Calu3 (cell line): ENCODE data around the gene CEBPZ. TPM values are rescaled to one million over a fixed set of nuclear protein-coding genes. Genes with fewer than 3 reads are reported as not detected.

Experiments
- BruUV-seq: library from RNA; stranded (reverse); fragments of 400-500 nt; replicated peaks from 2 replicates; lab custom pipeline; 2021; lab: Mats Ljungman, UMichigan
- CTCF ChIA-PET: fragments of 300-600 bp; sonication (Branson Sonifier 250); formaldehyde crosslinking; loops from one replicate; lab custom pipeline; 2022; ENCODE audit warnings: antibody characterized with exemption; lab: Charles Lee
- DNase-seq: peaks from one replicate; pipeline ENCODE4 v3.0.0; 2022
- H3K27ac Mint-ChIP-seq: one replicate; pipeline ENCODE4 v1.8.0; 2022; ENCODE audit warnings: mixed read lengths; ENCODE audit not compliant: unreplicated experiment
- H3K27me3 Mint-ChIP-seq: one replicate; pipeline ENCODE4 v1.8.0; 2022; ENCODE audit warnings: mixed read lengths; ENCODE audit not compliant: unreplicated experiment
- H3K36me3 Mint-ChIP-seq: one replicate; pipeline ENCODE4 v1.8.0; 2022; ENCODE audit warnings: mild to moderate bottlenecking, moderate library complexity, mixed read lengths; ENCODE audit not compliant: insufficient read depth, unreplicated experiment
- H3K4me1 Mint-ChIP-seq: one replicate; pipeline ENCODE4 v1.8.0; 2022; ENCODE audit warnings: mild to moderate bottlenecking, low read depth, mixed read lengths; ENCODE audit not compliant: unreplicated experiment
- H3K4me3 Mint-ChIP-seq: one replicate; pipeline ENCODE4 v1.8.0; 2022; ENCODE audit warnings: mild to moderate bottlenecking, low read depth, moderate library complexity, mixed read lengths; ENCODE audit not compliant: unreplicated experiment
- H3K9me3 Mint-ChIP-seq: one replicate; pipeline ENCODE4 v1.8.0; 2022; ENCODE audit warnings: low read depth, mixed read lengths; ENCODE audit not compliant: unreplicated experiment
- CTCF ChIP-seq: fragments of 200-600 bp; IDR thresholded peaks from one replicate; pipeline ENCODE4 v1.8.0; 2022; ENCODE audit warnings: antibody characterized with exemption; ENCODE audit not compliant: unreplicated experiment
- intact Hi-C: fragments of 100-400 bp; cut with micrococcal nuclease; formaldehyde crosslinking; loops from one replicate; pipeline ENCODE4 v1.10.0; 2022; ENCODE audit not compliant: unreplicated experiment
- total RNA-seq: library from RNA; stranded (reverse); gene quantifications from 2 replicates; pipeline ENCODE4 v1.2.3, GENCODE V29; 2022

CEBPZ gene
- total RNA-seq, 1 experiment from 2014 or later: 60.7 TPM

- no peaks in the 10 kb centered on the region for H3K4me1 Mint-ChIP-seq
- BruUV-seq: no TSS peak
- H3K27me3 Mint-ChIP-seq: no peaks in the 10 kb centered on the region
- CTCF ChIA-PET: no interaction called here
- H3K27ac Mint-ChIP-seq: no peak overlapping the region
- no peak for TF ChIP-seq CTCF
- no peaks in the 10 kb centered on the region for H3K9me3 Mint-ChIP-seq
- H3K4me3 Mint-ChIP-seq: no peak overlapping the region
- DNase-seq: no peak
- no peaks in the 10 kb centered on the region for H3K36me3 Mint-ChIP-seq
- intact Hi-C loops: no loop called here
Observed at GRCh38 chr2:37262522-37262921, 31.1 kb upstream of the CEBPZ start.

- peaks cover 40% of the 10 kb centered on the region for H3K36me3 Mint-ChIP-seq
- BruUV-seq: no TSS peak
- no peak for TF ChIP-seq CTCF
- no peak for DNase-seq
- no peak overlapping the region for H3K4me3 Mint-ChIP-seq
- intact Hi-C loops: no loop called here
- no peaks in the 10 kb centered on the region for H3K4me1 Mint-ChIP-seq
- H3K27me3 Mint-ChIP-seq: no peaks in the 10 kb centered on the region
- CTCF ChIA-PET: no interaction called here
- H3K27ac Mint-ChIP-seq: no peak overlapping the region
- H3K9me3 Mint-ChIP-seq: no peaks in the 10 kb centered on the region
Observed at GRCh38 chr2:37250869-37251740, 19.7 kb upstream of the CEBPZ start.

GRCh38 chr2:37246205-37246604 is 14.8 kb upstream of the CEBPZ start:
- H3K36me3 Mint-ChIP-seq: peaks cover 31% of the 10 kb centered on the region
- no TSS peak for BruUV-seq

GRCh38 chr2:37244755-37245154 is 13.4 kb upstream of the CEBPZ start:
- CTCF ChIA-PET: no interaction called here
- Mint-ChIP-seq H3K36me3 (peaks cover 27% of the 10 kb centered on the region), H3K27me3 (no peaks in the 10 kb centered on the region), H3K27ac (no peak overlapping the region), H3K9me3 (no peaks in the 10 kb centered on the region), H3K4me3 (no peak overlapping the region), H3K4me1 (no peaks in the 10 kb centered on the region)
- DNase-seq: no peak
- no peak for TF ChIP-seq CTCF
- intact Hi-C loops: no loop called here
- no TSS peak for BruUV-seq

More at GRCh38 chr2:37246205-37246604, 14.8 kb upstream of the CEBPZ start:
- CTCF ChIA-PET: no interaction called here
- Mint-ChIP-seq H3K4me3 (no peak overlapping the region), H3K27ac (no peak overlapping the region), H3K27me3 (no peaks in the 10 kb centered on the region), H3K4me1 (no peaks in the 10 kb centered on the region), H3K9me3 (no peaks in the 10 kb centered on the region)
- no peak for DNase-seq
- TF ChIP-seq CTCF: no peak
- intact Hi-C loops: no loop called here
